Measurements from ENCODE around the gene TEX13D. TPM values are rescaled to one million over a fixed set of nuclear protein-coding genes. Genes with fewer than 3 reads are reported as not detected.
A peak's percentile ranks its signal among the peaks of the same experiment; 100 is the strongest.

TEX13D gene
- total and polyA plus RNA-seq, 9 of the 15 experiments (the other 6 are each of a cell fraction or from before 2014, with no cell fraction given): 0.06 TPM; not detected in 8

DNA sequence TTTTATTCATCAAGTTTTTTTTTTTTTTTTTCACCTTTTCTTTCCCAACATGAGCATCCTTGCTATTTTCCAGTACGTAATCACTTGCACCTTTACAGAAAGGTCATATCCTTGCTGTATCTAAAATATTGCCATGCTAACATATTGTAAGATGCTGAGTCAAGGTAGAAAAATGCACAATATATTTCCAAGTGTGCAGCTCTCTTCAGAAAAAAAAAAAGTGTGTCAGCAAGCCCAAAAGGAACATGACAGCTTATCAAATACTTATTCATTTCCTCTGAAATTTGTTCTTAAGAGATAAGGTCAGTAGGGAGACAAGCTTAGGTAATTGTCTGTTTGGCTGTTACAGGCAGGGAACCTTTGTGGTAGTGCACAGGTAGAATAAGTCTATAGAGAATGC, 40.9 kb downstream of the TEX13D start (continued):
- peak; percentile 41 for TF ChIP-seq MEIS2 (IDR thresholded peaks at IDR 0.05; ENCODE audit: partially characterized antibody)
- TF ChIP-seq ARID3B (CRISPR knock-in tag; IDR thresholded peaks at IDR 0.05; ENCODE audit: borderline replicate concordance): no peak
- TF ChIP-seq ETV6 (IDR thresholded peaks at IDR 0.05; ENCODE audit: borderline replicate concordance in 1 of 2, low read depth in 2 of 2, low read length in 1 of 2): no peak
- no peak for TF ChIP-seq ETV6 (CRISPR knock-in tag; IDR thresholded peaks at IDR 0.05; ENCODE audit: borderline replicate concordance)
- TF ChIP-seq YY1 (IDR thresholded peaks at IDR 0.05; ENCODE audit: borderline replicate concordance in 1 of 3, control insufficient read depth in 1 of 3, extremely low read depth in 1 of 3, insufficient read depth in 3 of 3, insufficient read length in 1 of 3, insufficient replicate concordance in 2 of 3, low read depth in 1 of 3, low read length in 2 of 3): no peak
- no peak for TF ChIP-seq TGIF2 (CRISPR knock-in tag; IDR thresholded peaks at IDR 0.05)
- TF ChIP-seq, protein P1, sequence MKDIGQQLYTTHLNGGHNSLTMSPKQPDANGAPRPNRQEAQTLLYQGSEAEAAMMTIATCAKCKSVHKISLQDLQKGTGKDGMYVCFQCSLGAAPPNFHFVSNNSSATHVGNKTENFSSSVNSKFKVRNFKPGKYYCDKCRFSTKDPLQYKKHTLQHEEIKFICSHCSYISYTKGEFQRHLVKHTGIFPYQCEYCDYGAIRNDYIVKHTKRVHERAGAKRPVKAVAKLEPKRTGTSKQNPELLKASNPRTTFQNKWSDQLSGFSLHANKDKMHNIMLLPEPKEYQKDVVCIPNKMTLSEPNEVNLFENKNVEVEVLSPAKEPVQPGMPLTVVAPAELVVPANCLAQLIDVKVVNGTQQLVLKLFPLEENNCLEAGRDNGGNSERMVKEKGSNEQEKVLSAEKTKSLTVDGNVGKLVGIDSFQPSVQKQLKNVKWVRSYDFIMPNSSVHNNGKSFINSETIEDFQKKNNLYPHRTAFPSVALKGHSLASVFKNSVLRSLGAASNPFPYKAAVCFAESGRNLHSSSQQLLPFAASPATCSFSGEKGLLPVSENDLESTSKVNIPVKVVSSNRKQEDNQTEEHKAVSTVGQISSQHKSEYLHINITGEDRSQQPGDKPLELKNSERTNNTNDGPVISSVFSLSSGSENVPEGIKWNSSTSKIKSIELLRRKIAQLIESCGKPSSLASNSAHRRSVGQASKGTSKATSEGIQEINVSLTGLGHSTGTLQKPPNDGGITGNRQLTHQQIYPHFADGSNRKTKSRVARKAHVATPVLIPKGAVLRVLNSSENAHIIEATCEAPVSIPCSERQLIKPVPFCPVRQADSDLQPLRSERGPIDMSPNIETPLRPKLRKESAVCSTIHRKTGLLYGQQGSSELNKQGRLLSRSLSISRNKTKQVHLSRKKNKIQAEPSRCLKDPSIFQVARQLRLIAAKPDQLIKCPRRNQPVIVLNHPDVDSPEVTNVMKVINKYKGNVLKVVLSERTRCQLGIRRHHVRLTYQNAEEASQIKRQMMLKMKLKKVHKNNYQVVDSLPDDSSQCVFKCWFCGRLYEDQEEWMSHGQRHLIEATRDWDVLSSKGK (CRISPR knock-in tag; IDR thresholded peaks at IDR 0.05): no peak
- TF ChIP-seq DPF2 (IDR thresholded peaks at IDR 0.05): peak; percentile 31; the same call in 1 of the 2 replicates
- TF ChIP-seq TAF9B (IDR thresholded peaks at IDR 0.05; ENCODE audit: partially characterized antibody): no peak
- TF ChIP-seq MAFG (tag; conservative IDR thresholded peaks at IDR 0.05): peak; percentile 47
- TF ChIP-seq SMARCA4 (IDR thresholded peaks at IDR 0.05): peak; percentile 18; the same call in 1 of the 2 replicates
- TF ChIP-seq ZNF384 (IDR thresholded peaks at IDR 0.05; ENCODE audit: low read depth, low read length): peak; percentile 75
- no peak for TF ChIP-seq FOSL1 (tag; conservative IDR thresholded peaks at IDR 0.05)

Data from K562 (cell line).